NCI-H2081 (cell line): ENCODE data around the gene ZNF80.

Experiments
- DNase-seq, 2 experiments: peaks; one replicate each; lab custom pipeline; 2025; lab: John Stamatoyannopoulos, UW

ZNF80 gene

GRCh38 chr3:114218578-114219185 is 18.7 kb downstream of the ZNF80 start:
- DNase-seq = no peak

- DNase-seq = no peak
Measured at GRCh38 chr3:114218006-114218405, 19.4 kb downstream of the ZNF80 start.

- no peak for DNase-seq
Measured at GRCh38 chr3:114217266-114217665, 20.1 kb downstream of the ZNF80 start.

- DNase-seq = no peak
Measured at GRCh38 chr3:114216186-114216970, 21.0 kb downstream of the ZNF80 start.

DNA sequence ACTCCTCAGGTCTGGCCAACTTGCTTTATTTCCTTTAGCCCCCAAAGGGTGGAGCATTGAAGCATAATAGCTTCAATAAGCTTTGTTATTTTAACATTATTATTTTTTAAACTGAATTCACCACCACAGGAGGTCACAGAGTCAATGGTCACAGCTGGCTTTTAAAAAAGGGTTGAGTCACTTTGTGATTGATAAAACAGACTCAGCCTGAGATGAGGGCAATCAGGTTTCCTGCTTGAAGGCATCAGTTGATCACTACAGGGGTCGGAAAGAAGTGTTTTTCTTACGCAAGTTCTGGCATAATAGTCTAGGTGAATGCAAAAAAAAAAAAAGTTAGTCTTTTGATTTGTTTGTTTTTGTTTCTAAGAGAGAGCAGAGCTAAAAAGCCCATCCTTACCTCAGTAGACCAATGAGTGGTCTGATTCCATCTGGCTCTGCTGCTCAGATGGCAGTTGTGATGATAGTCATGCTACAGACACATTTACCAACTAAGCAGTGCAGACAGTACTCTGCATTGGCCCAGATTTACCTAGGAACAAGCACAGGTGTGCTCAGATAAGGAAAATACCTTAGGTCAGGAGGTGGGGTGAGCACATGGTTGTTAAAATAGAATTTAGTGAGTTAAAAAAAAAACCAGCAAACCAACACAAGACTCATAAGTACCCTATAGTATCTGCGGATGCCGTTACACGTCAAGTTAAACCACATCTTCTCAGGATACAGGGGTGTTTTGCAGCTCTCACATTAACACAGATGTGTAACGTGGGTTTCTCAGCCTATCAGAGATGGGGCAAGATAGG is 22.6 kb downstream of the ZNF80 start:
- DNase-seq = no peak

GRCh38 chr3:114213627-114214541 is 23.5 kb downstream of the ZNF80 start:
- DNase-seq = no peak

- DNase-seq = no peak
Measured at GRCh38 chr3:114213292-114213626, 24.1 kb downstream of the ZNF80 start.

DNA sequence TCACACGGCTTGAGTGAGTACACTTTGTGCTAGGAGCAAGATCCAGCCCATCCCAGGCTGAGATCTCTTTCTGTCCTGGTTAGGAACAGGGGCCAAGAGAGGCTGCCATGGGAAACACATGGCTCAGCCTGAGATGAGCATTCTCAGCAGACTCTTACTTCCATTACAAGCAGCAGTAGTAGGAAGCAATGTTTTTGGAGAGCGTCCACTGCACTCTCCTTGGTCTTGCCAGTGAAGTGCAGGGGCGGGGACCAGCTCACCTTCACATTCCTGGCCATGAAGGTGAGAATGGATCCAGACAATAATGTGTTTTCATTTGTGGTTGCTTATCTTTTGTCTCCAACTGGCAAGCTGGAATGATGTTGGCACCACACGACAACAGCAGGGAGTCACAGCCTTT is 24.7 kb downstream of the ZNF80 start:
- no peak for DNase-seq

DNA sequence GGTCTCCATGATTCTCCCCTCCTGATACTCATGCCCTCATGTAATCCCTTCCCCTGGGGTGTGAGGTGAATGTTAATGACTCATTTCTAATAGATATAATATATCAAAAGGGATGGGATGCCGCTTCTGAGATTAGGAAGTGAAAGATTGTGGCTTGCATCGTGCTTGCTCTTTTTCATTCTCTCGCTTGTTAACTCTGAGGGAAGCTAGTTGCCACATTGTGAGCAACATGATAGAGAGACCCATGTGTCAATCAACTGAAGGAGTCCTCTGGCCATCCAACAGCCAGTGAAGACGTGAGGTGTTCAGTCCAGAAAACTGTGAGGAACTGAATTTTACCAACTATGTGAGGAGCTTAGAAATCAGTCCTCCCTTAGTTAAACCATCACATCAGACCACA is 29.6 kb downstream of the ZNF80 start:
- no peak for DNase-seq

DNA sequence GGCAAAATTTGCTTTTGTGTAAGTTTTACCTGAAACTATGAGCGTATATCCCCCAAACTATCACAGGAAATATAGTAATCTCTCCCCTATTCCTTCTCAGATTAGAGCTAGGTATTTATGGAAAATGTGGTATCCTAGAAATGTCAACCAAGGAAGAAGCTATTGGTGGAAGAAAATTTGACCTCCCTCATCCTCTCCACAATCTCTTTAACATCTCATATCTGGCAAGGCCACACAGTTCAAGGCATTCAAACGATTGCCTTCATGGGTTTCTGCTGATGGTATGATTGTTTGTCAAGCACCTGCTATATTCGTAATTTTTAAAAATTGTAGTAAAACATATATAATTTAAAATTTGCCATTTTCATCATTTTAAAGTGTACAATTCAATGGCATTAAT is 31.0 kb downstream of the ZNF80 start:
- DNase-seq = no peak

GRCh38 chr3:114205541-114205940 is 31.8 kb downstream of the ZNF80 start:
- no peak for DNase-seq

DNA sequence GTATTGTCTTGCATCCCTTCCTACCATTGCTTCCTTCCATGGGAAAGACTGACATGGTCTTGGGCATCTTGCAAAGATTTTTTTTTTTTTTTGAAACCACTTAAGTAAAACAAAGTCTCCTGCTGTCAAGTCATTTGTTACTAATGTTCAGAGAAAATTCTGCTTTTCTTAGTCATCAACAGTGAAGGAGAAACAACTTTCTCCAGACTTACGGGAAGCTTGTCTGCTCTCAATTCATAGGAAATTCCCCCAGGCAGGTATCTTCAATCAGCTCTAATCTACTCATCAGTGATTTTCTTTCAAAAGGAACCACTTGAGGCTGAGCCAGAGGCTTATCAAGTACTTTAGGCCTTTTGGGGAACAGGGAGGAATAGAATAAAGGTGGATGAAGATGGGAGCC is 42.6 kb downstream of the ZNF80 start:
- no peak for DNase-seq

DNA sequence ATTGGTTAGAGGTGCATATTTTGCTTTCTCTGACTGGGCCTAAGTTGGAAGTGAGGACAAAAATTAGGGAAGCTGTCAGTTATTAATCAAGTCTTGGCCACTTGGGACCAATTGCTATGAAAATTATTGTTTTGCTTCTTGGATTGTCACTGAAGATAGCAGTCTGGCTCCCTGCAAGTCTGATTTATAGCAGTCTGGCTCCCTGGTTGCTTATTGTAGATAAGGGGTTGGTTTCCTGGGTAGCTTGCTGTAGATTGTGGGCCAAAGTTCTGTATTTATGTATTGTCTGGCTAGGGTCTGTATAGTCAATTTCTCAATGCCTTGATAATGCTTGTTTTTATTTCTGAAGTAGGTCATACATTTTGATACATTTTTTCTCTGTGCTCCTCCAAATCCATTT is 45.2 kb downstream of the ZNF80 start:
- no peak for DNase-seq

DNA sequence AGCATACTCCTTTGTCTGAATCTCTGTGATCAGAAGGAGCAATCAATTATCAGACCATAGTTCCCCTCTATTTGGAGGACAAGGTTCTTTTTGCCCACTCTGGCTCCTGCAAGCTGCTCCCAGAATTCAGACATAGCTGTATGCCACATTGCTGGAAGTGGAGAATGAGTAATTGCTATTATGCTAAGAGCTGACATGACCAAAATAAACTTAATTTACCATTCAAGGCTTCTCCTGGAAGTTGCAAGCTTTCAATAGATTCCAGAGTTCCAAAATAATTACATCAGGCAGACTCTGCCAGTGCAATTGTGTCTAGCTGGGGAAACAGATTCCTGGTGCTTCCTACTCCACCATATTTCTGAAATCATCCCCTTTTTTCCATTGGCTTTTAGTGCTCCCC is 50.9 kb downstream of the ZNF80 start:
- DNase-seq = no peak
